ENCODE measurements around the gene SNX1. TPM values are rescaled to one million over a fixed set of nuclear protein-coding genes. Genes with fewer than 3 reads are reported as not detected.
"Not testable (repeated sequence)": the region's sequence is repeated elsewhere in the genome, so short reads cannot be mapped to it uniquely, and the experiment has no call there.

Gene SNX1
- total RNA-seq, 4 donors from 2014 or later, result 104 to 125 (median 120) TPM

DNA sequence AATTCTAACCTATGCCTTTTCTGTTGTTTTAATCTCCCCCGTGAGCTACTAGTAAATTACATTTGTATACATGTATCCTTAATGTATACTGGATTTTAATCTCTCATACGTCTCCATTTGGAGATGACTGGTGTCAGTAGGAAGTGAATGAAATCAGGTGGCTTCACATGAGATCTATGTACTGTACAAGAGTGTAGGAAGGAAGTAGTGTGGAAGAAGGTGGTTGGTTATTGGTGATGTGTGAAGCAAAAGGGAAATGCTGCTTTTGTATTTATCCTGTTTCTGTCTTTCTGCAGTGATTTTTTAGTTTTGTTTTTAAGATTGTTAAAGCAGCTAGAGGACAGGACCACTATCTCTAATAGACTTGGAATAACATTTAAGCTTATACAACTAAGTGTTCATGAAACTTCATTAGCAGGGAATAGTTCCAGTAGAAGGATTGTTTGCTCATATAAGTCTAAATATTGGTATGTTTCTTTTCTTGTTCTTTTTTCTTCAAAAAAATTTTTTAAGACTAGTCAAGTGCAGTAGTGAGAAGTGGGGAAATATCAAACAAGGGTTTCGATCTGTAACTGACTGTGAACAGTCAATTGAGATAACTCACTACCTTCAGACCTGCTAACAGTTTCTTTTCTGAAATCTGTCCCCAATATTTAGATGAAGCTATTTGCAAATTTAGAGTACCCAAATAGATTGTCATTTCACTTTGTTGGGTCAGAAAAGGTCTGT, 15.3 kb downstream of the SNX1 start:
- ATAC-seq (ENCODE audit: low FRiP score) (no peak), DNase-seq (ENCODE audit: low spot score) (no peak)
- TF ChIP-seq, protein P1, sequence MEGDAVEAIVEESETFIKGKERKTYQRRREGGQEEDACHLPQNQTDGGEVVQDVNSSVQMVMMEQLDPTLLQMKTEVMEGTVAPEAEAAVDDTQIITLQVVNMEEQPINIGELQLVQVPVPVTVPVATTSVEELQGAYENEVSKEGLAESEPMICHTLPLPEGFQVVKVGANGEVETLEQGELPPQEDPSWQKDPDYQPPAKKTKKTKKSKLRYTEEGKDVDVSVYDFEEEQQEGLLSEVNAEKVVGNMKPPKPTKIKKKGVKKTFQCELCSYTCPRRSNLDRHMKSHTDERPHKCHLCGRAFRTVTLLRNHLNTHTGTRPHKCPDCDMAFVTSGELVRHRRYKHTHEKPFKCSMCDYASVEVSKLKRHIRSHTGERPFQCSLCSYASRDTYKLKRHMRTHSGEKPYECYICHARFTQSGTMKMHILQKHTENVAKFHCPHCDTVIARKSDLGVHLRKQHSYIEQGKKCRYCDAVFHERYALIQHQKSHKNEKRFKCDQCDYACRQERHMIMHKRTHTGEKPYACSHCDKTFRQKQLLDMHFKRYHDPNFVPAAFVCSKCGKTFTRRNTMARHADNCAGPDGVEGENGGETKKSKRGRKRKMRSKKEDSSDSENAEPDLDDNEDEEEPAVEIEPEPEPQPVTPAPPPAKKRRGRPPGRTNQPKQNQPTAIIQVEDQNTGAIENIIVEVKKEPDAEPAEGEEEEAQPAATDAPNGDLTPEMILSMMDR (IDR thresholded peaks at IDR 0.05), result no peak

- DNase-seq (ENCODE audit: low spot score) (no peak), ATAC-seq (ENCODE audit: low FRiP score) (no peak)
- TF ChIP-seq, protein P1 (IDR thresholded peaks at IDR 0.05), result no peak
These were observed 15.9 kb downstream of the SNX1 start for GRCh38 chr15:64111679-64112050.

DNA sequence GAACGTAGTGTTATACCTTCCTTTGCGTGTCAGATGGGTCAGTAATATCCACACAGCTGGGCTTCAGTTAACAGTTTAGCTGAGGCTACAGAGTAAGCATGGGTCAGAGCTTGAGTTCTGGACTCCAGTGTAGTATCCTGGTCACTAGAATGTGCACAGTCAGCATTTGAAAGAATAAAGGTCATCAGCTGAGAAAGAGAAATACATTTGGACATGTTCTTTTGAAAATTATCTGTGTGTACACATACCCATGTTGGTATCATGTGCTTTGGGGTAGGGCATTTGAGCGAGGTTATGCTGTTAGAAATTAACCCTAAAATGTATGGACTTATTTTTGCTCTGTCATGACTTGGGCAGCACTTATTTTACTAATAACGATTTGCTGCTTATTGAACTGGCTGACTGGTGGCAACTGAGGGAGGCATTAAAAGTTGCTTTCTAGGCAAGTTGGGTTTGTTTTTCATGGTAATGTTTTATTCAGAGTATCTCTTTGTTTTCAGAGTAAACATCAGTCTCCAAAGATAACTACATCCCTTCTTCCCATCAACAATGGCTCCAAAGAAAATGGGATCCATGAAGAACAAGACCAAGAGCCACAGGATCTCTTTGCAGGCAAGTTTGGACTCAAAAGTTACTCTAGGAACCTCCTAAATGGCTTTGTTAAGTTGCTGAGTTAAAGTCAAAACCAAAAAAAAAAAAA, 16.4 kb downstream of the SNX1 start:
- DNase-seq (ENCODE audit: low spot score) (no peak), ATAC-seq (ENCODE audit: low FRiP score) (peak; percentile 16)
- TF ChIP-seq, protein P1 (IDR thresholded peaks at IDR 0.05), result no peak

DNA sequence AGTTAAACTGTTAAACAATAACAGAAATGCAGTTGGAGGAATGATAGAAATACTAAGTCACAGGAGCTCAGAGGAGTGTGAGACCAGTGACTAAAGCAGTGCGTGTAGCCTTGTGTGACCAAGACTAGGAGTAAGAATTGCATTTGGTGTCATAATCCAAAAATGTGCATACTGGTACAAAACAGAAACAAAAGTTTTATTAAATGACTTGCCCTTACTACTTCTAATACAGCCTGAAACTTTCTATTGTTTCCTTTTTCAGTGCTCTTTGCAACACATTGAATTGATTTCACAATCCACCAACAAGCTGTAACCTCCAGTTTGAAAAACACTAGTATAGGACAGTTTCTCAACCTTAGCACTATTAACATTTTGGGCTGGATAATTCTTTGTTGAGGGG, 17.1 kb downstream of the SNX1 start:
- DNase-seq (ENCODE audit: low spot score) (no peak), ATAC-seq (ENCODE audit: low FRiP score) (no peak)
- TF ChIP-seq, protein P1 (IDR thresholded peaks at IDR 0.05), result no peak

GRCh38 chr15:64117759-64118487, 22.1 kb downstream of the SNX1 start:
- ATAC-seq (ENCODE audit: low FRiP score) (no peak), DNase-seq (ENCODE audit: low spot score) (no peak)
- TF ChIP-seq, protein P1 (IDR thresholded peaks at IDR 0.05), result no peak

DNA sequence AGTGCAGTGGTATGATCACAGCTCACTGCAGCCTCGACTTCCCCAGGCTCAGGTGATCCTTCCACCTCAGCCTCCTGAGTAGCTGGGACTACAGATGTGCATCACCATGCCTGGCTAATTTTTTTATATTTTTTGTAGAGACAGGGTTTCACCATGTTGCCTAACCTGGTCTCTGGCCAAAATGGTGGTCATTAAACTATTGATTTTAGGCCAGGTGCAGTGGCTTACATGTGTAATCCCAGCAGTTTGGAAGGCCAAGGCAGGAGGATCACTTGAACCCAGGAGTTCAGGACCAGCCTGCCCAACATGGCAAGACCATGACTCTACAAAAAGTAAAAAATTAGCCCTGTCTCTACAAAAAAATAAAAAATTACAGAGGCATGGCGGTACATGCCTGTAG, 24.5 kb downstream of the SNX1 start:
- not testable (repeated sequence) for DNase-seq (ENCODE audit: low spot score); ATAC-seq (ENCODE audit: low FRiP score)

GRCh38 chr15:64121614-64122013, 25.8 kb downstream of the SNX1 start:
- ATAC-seq (ENCODE audit: low FRiP score) (no peak), DNase-seq (ENCODE audit: low spot score) (no peak)
- TF ChIP-seq, protein P1 (IDR thresholded peaks at IDR 0.05), result no peak

Measured in omental fat pad (tissue), 4 donors.